ENCODE results near the gene ERC1.

Gene ERC1

DNA sequence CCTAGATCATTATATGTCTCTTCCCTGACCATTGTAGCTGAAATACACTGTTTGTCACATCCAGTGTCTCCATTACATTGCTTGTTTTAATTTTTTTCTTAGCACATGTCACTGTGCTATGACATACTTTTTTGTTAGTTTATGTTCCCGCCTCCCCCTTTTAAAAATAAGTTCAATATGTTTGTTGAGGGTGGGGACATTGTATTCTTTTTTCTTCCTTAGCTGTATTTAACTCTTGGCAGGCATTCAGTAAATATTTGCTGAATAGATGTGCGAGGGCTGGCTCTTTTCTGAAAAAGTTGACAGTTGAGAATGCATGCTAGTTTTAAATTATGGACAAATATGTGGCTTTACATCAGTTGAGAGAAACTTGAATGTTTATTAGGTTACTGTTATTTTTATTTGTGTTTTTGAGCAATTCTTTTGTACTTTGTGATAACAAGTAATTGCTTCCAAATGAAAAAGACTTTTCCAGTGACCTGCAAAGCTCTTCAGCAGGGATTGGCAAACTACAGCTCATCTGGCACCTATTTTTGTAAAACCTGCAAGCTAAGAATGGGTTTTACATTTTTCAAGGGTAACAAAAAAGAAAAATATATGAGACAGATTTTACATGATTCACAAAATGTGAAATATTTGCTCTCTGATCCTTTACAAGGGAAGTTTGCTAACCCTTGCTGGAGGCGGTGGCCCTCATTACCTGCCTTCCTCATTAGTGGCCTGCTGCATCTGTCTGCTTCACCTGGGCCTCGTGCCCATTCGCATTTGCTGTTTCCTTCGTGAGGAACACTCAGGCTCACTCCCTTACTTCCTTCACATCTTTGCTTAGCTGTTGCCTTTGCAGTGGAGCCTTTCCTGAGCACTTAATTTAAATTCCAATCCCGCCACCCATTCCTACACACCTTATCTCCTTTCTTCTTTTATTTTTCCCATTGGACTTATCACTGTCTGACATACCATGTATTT lies 229.4 kb downstream of the ERC1 start:
- TF ChIP-seq EZH2phosphoT487 (IDR thresholded peaks at IDR 0.05; ENCODE audit: low read length) (no peak), EZH2 (optimal IDR thresholded peaks at IDR 0.05; ENCODE audit: low read depth, low read length) (no peak)
- TF ChIP-seq, protein P1, sequence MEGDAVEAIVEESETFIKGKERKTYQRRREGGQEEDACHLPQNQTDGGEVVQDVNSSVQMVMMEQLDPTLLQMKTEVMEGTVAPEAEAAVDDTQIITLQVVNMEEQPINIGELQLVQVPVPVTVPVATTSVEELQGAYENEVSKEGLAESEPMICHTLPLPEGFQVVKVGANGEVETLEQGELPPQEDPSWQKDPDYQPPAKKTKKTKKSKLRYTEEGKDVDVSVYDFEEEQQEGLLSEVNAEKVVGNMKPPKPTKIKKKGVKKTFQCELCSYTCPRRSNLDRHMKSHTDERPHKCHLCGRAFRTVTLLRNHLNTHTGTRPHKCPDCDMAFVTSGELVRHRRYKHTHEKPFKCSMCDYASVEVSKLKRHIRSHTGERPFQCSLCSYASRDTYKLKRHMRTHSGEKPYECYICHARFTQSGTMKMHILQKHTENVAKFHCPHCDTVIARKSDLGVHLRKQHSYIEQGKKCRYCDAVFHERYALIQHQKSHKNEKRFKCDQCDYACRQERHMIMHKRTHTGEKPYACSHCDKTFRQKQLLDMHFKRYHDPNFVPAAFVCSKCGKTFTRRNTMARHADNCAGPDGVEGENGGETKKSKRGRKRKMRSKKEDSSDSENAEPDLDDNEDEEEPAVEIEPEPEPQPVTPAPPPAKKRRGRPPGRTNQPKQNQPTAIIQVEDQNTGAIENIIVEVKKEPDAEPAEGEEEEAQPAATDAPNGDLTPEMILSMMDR (IDR thresholded peaks at IDR 0.05; ENCODE audit: low read length) = no peak

DNA sequence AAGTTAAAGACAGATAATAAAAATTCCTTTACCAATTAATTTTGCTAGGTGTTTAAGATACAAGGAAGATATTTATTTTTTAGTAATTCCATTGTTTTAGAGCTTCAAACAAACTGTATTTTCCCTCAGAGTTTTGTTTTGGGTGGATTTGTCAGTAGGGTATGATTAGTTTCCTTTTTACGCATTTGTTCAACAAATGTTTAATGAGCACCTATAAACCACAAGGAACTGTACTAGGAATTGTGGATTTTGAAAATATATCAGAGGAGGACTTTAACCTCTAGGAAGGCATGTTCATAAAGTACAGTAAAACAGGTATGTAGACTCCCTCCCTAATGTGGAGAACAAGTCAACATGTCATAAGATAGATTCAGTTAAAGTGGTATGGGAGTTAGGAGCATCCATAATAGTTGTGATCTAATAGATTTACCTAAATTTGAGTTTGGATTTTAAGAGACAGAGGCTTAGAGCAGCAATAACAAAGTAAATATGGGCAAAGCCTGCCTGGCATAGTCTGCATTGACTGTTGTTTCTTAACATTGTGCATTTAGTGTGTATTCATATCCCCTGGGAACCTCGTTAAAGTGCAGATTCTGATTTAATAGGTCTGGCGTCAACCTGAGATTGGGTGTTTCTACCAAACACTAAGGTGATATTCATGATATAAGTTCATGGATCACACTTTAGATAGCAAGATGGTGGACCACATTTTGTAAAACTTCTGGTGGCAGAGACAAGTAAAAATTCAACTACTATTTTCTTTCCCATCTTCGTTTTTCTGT lies 232.0 kb downstream of the ERC1 start:
- H3K4me2 ChIP-seq (ENCODE audit: low read depth, low read length) = no peak overlapping the region
- no peaks in the 10 kb centered on the region for H3K36me3 ChIP-seq (replicated peaks; ENCODE audit: insufficient read depth, low read length)
- H3K27ac ChIP-seq (ENCODE audit: low read length) = no peak overlapping the region
- no peaks in the 10 kb centered on the region for H4K20me1 ChIP-seq (ENCODE audit: insufficient read depth, low read length)
- H3K4me3 ChIP-seq (ENCODE audit: low read length) = no peak overlapping the region
- no peaks in the 10 kb centered on the region for H3K27me3 ChIP-seq (replicated peaks; ENCODE audit: insufficient read depth, low read length)
- H3K9ac ChIP-seq (ENCODE audit: low read length) = no peak overlapping the region
- H3K9me2 ChIP-seq (replicated peaks; ENCODE audit: insufficient read depth, low read length) = no peaks in the 10 kb centered on the region
- H2AFZ ChIP-seq (ENCODE audit: low read length) = no peak overlapping the region
- H3F3A ChIP-seq (ENCODE audit: insufficient read depth, low read length) = no peaks in the 10 kb centered on the region
- TF ChIP-seq EZH2phosphoT487 (IDR thresholded peaks at IDR 0.05; ENCODE audit: low read length) (no peak), EZH2 (optimal IDR thresholded peaks at IDR 0.05; ENCODE audit: low read depth, low read length) (no peak)
- TF ChIP-seq, protein P1 (IDR thresholded peaks at IDR 0.05; ENCODE audit: low read length) = no peak
- no peaks in the 10 kb centered on the region for H3K9me3 ChIP-seq (replicated peaks; ENCODE audit: insufficient read depth, low read length)
- no peak for DNase-seq
- no peaks in the 10 kb centered on the region for H3K4me1 ChIP-seq (ENCODE audit: low read length)
- H3K79me2 ChIP-seq (ENCODE audit: low read length) = no peaks in the 10 kb centered on the region

More for the DNA sequence above, 229.4 kb downstream of the ERC1 start:
- Histone ChIP-seq H2AFZ (ENCODE audit: low read length) (no peak overlapping the region), H3K9ac (ENCODE audit: low read length) (no peak overlapping the region), H3K4me1 (ENCODE audit: low read length) (peaks cover 9% of the 10 kb centered on the region), H3K36me3 (replicated peaks; ENCODE audit: insufficient read depth, low read length) (no peaks in the 10 kb centered on the region), H3K27ac (ENCODE audit: low read length) (no peak overlapping the region), H3F3A (ENCODE audit: insufficient read depth, low read length) (no peaks in the 10 kb centered on the region), H3K27me3 (replicated peaks; ENCODE audit: insufficient read depth, low read length) (no peaks in the 10 kb centered on the region), H4K20me1 (ENCODE audit: insufficient read depth, low read length) (no peaks in the 10 kb centered on the region), H3K9me2 (replicated peaks; ENCODE audit: insufficient read depth, low read length) (no peaks in the 10 kb centered on the region), H3K4me2 (ENCODE audit: low read depth, low read length) (no peak overlapping the region), H3K4me3 (ENCODE audit: low read length) (no peak overlapping the region), H3K79me2 (ENCODE audit: low read length) (no peaks in the 10 kb centered on the region), H3K9me3 (replicated peaks; ENCODE audit: insufficient read depth, low read length) (no peaks in the 10 kb centered on the region)
- DNase-seq = no peak

DNA sequence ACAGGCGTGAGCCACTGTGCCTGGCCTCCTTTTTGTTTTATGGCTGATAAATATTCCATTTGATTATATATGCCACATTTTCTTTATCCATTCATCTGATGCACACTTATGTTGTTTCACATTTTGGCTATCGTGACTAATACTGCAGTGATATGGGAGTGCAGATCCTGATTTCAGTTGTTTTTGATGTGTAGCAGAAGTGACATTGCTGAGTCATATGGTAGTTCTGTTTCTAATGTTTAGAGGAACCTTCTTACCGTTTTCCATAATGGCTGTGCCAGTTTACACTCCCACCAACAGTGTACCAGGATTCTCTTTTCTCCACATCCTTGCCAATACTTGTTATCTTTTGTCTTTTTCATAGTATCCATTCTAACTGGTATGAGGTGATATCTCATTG lies 235.9 kb downstream of the ERC1 start:
- no peaks in the 10 kb centered on the region for H3K36me3 ChIP-seq (replicated peaks; ENCODE audit: insufficient read depth, low read length)
- no peaks in the 10 kb centered on the region for H3F3A ChIP-seq (ENCODE audit: insufficient read depth, low read length)
- no peak for DNase-seq
- H3K9me2 ChIP-seq (replicated peaks; ENCODE audit: insufficient read depth, low read length) = no peaks in the 10 kb centered on the region
- no peak overlapping the region for H2AFZ ChIP-seq (ENCODE audit: low read length)
- H3K4me3 ChIP-seq (ENCODE audit: low read length) = no peak overlapping the region
- H3K27me3 ChIP-seq (replicated peaks; ENCODE audit: insufficient read depth, low read length) = no peaks in the 10 kb centered on the region
- no peak for TF ChIP-seq EZH2 (optimal IDR thresholded peaks at IDR 0.05; ENCODE audit: low read depth, low read length)
- TF ChIP-seq, protein P1 (IDR thresholded peaks at IDR 0.05; ENCODE audit: low read length) = no peak
- TF ChIP-seq EZH2phosphoT487 (IDR thresholded peaks at IDR 0.05; ENCODE audit: low read length) = no peak
- no peaks in the 10 kb centered on the region for H3K79me2 ChIP-seq (ENCODE audit: low read length)
- H3K27ac ChIP-seq (ENCODE audit: low read length) = no peak overlapping the region
- no peak overlapping the region for H3K4me2 ChIP-seq (ENCODE audit: low read depth, low read length)
- no peak overlapping the region for H3K9ac ChIP-seq (ENCODE audit: low read length)
- H3K9me3 ChIP-seq (replicated peaks; ENCODE audit: insufficient read depth, low read length) = no peaks in the 10 kb centered on the region
- no peaks in the 10 kb centered on the region for H4K20me1 ChIP-seq (ENCODE audit: insufficient read depth, low read length)
- no peaks in the 10 kb centered on the region for H3K4me1 ChIP-seq (ENCODE audit: low read length)

All from MM.1S (cell line).